ENCODE data around the gene AFG1L.

DNA sequence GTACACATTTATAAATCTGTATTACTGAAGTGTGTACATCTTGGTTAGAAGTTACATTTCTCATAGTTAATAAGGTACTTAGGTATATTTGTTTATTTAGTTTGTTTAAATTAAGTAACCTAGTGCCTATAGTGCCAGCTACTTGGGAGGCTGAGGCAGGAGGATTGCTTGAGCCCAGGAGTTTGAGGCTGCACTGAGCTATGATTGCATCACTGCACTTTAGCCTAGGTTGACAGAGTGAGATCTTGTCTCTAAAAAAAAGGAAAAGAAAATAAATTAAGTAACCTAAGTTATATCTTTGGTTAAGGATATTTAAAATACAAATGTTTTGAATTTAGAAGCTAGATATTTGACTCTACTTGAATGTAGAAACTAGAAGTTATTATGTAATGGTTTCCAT is 9.5 kb upstream of the AFG1L start:
- no peak for TF ChIP-seq POLR2A (IDR thresholded peaks at IDR 0.05)
- TF ChIP-seq, protein P1, sequence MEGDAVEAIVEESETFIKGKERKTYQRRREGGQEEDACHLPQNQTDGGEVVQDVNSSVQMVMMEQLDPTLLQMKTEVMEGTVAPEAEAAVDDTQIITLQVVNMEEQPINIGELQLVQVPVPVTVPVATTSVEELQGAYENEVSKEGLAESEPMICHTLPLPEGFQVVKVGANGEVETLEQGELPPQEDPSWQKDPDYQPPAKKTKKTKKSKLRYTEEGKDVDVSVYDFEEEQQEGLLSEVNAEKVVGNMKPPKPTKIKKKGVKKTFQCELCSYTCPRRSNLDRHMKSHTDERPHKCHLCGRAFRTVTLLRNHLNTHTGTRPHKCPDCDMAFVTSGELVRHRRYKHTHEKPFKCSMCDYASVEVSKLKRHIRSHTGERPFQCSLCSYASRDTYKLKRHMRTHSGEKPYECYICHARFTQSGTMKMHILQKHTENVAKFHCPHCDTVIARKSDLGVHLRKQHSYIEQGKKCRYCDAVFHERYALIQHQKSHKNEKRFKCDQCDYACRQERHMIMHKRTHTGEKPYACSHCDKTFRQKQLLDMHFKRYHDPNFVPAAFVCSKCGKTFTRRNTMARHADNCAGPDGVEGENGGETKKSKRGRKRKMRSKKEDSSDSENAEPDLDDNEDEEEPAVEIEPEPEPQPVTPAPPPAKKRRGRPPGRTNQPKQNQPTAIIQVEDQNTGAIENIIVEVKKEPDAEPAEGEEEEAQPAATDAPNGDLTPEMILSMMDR (IDR thresholded peaks at IDR 0.05) = no peak

All from adrenal gland (tissue), 5 donors.